HEK293 (cell line): Measurements from ENCODE around the gene JCHAIN.

Source experiments
- CTCF ChIA-PET: fragments of 350-600 bp; formaldehyde crosslinking; extraction: SDS; loops from one replicate; lab custom pipeline; 2021; ENCODE audit warnings: antibody characterized with exemption; lab: Yijun Ruan, JAX
- POLR2A ChIA-PET: fragments of 300-600 bp; formaldehyde crosslinking; extraction: SDS; loops from one replicate; lab custom pipeline; 2020; ENCODE audit warnings: antibody characterized with exemption, inconsistent platforms; lab: Yijun Ruan, JAX
- H3K27ac ChIP-seq: fragments of 200-500 bp; sonication (Bioruptor generic); 2 replicates; pipeline ENCODE4 v1.5.1; 2014; ENCODE audit warnings: low read depth, low read length, control low read depth, inconsistent platforms; ENCODE audit errors: extremely low read depth
- H3K36me3 ChIP-seq, 2 experiments: fragments of 200-500 bp in 1 of 2; sonication (Bioruptor generic) in 1 of 2; 1 replicate in 1 of 2; 2 replicates in 1 of 2; pipeline ENCODE4 v1.5.1; 2014 to 2017; ENCODE audit warnings: inconsistent platforms in 2 of 2, low read length in 2 of 2; ENCODE audit not compliant: control insufficient read depth in 2 of 2, insufficient read depth in 1 of 2
- H3K4me1 ChIP-seq: fragments of 200-500 bp; sonication (Bioruptor generic); 2 replicates; pipeline ENCODE4 v1.5.1; 2014; ENCODE audit warnings: mild to moderate bottlenecking, low read length, inconsistent platforms; ENCODE audit not compliant: control insufficient read depth, insufficient read depth
- H3K4me3 ChIP-seq: 2 replicates; pipeline ENCODE4 v1.5.1; 2011; ENCODE audit warnings: low read depth, mild to moderate bottlenecking, control low read depth, low read length, moderate library complexity
- H3K9me3 ChIP-seq: fragments of 200-500 bp; sonication (Bioruptor generic); 2 replicates; pipeline ENCODE4 v1.5.1; 2014; ENCODE audit warnings: low read depth, low read length, inconsistent platforms; ENCODE audit not compliant: control insufficient read depth, insufficient read depth
- HOXC10 ChIP-seq: sonication (generic); formaldehyde crosslinking; IDR thresholded peaks from 2 replicates; pipeline ENCODE4 v1.8.1; 2023; ENCODE audit warnings: mild to moderate bottlenecking, missing genetic modification reagents
- IKZF3 ChIP-seq: fragments of 450-650 bp; IDR thresholded peaks from 2 replicates; pipeline ENCODE4 v1.5.0; 2018; ENCODE audit warnings: missing biosample characterization, mild to moderate bottlenecking, missing genetic modification characterization, moderate library complexity
- KLF8 ChIP-seq: fragments of 450-650 bp; formaldehyde crosslinking; IDR thresholded peaks from 2 replicates; pipeline ENCODE4 v1.5.1; 2016; ENCODE audit warnings: missing biosample characterization, missing genetic modification characterization
- ZBTB11 ChIP-seq: fragments of 450-650 bp; formaldehyde crosslinking; conservative IDR thresholded peaks from 2 replicates; pipeline ENCODE4 v1.5.1; 2016; ENCODE audit warnings: low read depth, missing biosample characterization, missing genetic modification characterization
- ZBTB48 ChIP-seq: fragments of 450-650 bp; formaldehyde crosslinking; IDR thresholded peaks from 2 replicates; pipeline ENCODE4 v1.5.1; 2016; ENCODE audit warnings: missing biosample characterization, missing genetic modification characterization
- ZNF146 ChIP-seq: fragments of 450-650 bp; formaldehyde crosslinking; IDR thresholded peaks from 2 replicates; pipeline ENCODE4 v1.5.1; 2016; ENCODE audit warnings: missing biosample characterization, missing genetic modification characterization
- ZNF148 ChIP-seq: fragments of 450-650 bp; formaldehyde crosslinking; IDR thresholded peaks from 2 replicates; pipeline ENCODE4 v1.5.0; 2017; ENCODE audit warnings: missing biosample characterization, missing genetic modification characterization, borderline replicate concordance
- ZNF211 ChIP-seq: fragments of 450-650 bp; formaldehyde crosslinking; IDR thresholded peaks from 2 replicates; pipeline ENCODE4 v1.5.1; 2016; ENCODE audit warnings: low read depth, missing biosample characterization, missing genetic modification characterization
- ZNF221 ChIP-seq: fragments of 450-650 bp; formaldehyde crosslinking; IDR thresholded peaks from 2 replicates; pipeline ENCODE4 v1.5.1; 2017; ENCODE audit warnings: missing biosample characterization, missing genetic modification characterization, borderline replicate concordance
- ZNF239 ChIP-seq: fragments of 450-650 bp; formaldehyde crosslinking; IDR thresholded peaks from 2 replicates; pipeline ENCODE4 v1.5.1; 2016; ENCODE audit warnings: missing biosample characterization, missing genetic modification characterization
- ZNF280C ChIP-seq: fragments of 450-650 bp; formaldehyde crosslinking; IDR thresholded peaks from 2 replicates; pipeline ENCODE4 v1.5.1; 2016; ENCODE audit warnings: missing biosample characterization, missing genetic modification characterization
- ZNF341 ChIP-seq: fragments of 450-650 bp; formaldehyde crosslinking; IDR thresholded peaks from 2 replicates; pipeline ENCODE4; 2016; ENCODE audit warnings: low read depth, missing biosample characterization, missing genetic modification characterization
- ZNF510 ChIP-seq: fragments of 450-650 bp; formaldehyde crosslinking; IDR thresholded peaks from 2 replicates; pipeline ENCODE4 v1.5.1; 2018; ENCODE audit warnings: mild to moderate bottlenecking, missing genetic modification characterization, missing biosample characterization; ENCODE audit not compliant: insufficient replicate concordance
- ZNF514 ChIP-seq: fragments of 450-650 bp; formaldehyde crosslinking; IDR thresholded peaks from 2 replicates; pipeline ENCODE4 v1.5.1; 2016; ENCODE audit warnings: missing biosample characterization, missing genetic modification characterization
- ZNF555 ChIP-seq: fragments of 450-650 bp; formaldehyde crosslinking; conservative IDR thresholded peaks from 2 replicates; pipeline ENCODE4 v1.5.1; 2017; ENCODE audit warnings: missing biosample characterization, mild to moderate bottlenecking, missing genetic modification characterization, inconsistent platforms
- ZNF558 ChIP-seq: fragments of 450-650 bp; formaldehyde crosslinking; IDR thresholded peaks from 2 replicates; pipeline ENCODE4 v1.5.1; 2016; ENCODE audit warnings: missing biosample characterization, missing genetic modification characterization
- ZNF585B ChIP-seq: fragments of 450-650 bp; formaldehyde crosslinking; IDR thresholded peaks from 2 replicates; pipeline ENCODE4 v1.5.1; 2016; ENCODE audit warnings: missing biosample characterization, missing genetic modification characterization
- ZNF624 ChIP-seq: fragments of 450-650 bp; formaldehyde crosslinking; IDR thresholded peaks from 2 replicates; pipeline ENCODE4 v1.5.1; 2017; ENCODE audit warnings: missing biosample characterization, missing genetic modification characterization
- ZNF704 ChIP-seq: fragments of 450-650 bp; formaldehyde crosslinking; IDR thresholded peaks from 2 replicates; pipeline ENCODE4 v1.5.1; 2016; ENCODE audit warnings: missing biosample characterization, missing genetic modification characterization
- ZNF76 ChIP-seq: fragments of 450-650 bp; formaldehyde crosslinking; IDR thresholded peaks from 2 replicates; pipeline ENCODE4; 2016; ENCODE audit warnings: low read depth, missing biosample characterization, missing genetic modification characterization, borderline replicate concordance
- TF ChIP-seq, protein P1 (sequence below): fragments of 450-650 bp; formaldehyde crosslinking; IDR thresholded peaks from 2 replicates; pipeline ENCODE4 v1.5.1; 2017; ENCODE audit warnings: missing biosample characterization, missing genetic modification characterization
- TF ChIP-seq, protein P2 (sequence below): fragments of 450-650 bp; formaldehyde crosslinking; IDR thresholded peaks from 2 replicates; pipeline ENCODE4 v1.5.1; 2016; ENCODE audit warnings: missing biosample characterization, missing genetic modification characterization

The JCHAIN gene

GRCh38 chr4:70627620-70628019 is 38.7 kb downstream of the JCHAIN start:
- no peaks in the 10 kb centered on the region for H3K4me1 ChIP-seq
- H3K9me3 ChIP-seq: no peaks in the 10 kb centered on the region
- H3K4me3 ChIP-seq: no peak overlapping the region
- no peak overlapping the region for H3K27ac ChIP-seq
- TF ChIP-seq ZNF624 (tag by site-specific recombination) (no peak), ZNF211 (tag by site-specific recombination) (no peak), ZNF76 (no peak), ZNF585B (tag by site-specific recombination) (no peak), ZNF280C (tag by site-specific recombination) (no peak), IKZF3 (no peak), ZNF555 (tag by site-specific recombination) (no peak), ZNF514 (tag by site-specific recombination) (no peak), ZNF704 (no peak), ZNF239 (no peak), ZNF146 (tag by site-specific recombination) (no peak), ZNF148 (tag by site-specific recombination) (no peak), ZNF341 (tag by site-specific recombination) (no peak), ZNF510 (no peak)
- TF ChIP-seq, protein P1, sequence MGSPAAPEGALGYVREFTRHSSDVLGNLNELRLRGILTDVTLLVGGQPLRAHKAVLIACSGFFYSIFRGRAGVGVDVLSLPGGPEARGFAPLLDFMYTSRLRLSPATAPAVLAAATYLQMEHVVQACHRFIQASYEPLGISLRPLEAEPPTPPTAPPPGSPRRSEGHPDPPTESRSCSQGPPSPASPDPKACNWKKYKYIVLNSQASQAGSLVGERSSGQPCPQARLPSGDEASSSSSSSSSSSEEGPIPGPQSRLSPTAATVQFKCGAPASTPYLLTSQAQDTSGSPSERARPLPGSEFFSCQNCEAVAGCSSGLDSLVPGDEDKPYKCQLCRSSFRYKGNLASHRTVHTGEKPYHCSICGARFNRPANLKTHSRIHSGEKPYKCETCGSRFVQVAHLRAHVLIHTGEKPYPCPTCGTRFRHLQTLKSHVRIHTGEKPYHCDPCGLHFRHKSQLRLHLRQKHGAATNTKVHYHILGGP: no peak
- TF ChIP-seq, protein P2, sequence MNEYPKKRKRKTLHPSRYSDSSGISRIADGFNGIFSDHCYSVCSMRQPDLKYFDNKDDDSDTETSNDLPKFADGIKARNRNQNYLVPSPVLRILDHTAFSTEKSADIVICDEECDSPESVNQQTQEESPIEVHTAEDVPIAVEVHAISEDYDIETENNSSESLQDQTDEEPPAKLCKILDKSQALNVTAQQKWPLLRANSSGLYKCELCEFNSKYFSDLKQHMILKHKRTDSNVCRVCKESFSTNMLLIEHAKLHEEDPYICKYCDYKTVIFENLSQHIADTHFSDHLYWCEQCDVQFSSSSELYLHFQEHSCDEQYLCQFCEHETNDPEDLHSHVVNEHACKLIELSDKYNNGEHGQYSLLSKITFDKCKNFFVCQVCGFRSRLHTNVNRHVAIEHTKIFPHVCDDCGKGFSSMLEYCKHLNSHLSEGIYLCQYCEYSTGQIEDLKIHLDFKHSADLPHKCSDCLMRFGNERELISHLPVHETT: no peak
- CTCF ChIA-PET: no interaction called here
- no peaks in the 10 kb centered on the region for H3K36me3 ChIP-seq
- POLR2A ChIA-PET: no interaction called here

GRCh38 chr4:70624226-70624793 is 42.0 kb downstream of the JCHAIN start:
- Histone ChIP-seq H3K4me3 (no peak overlapping the region), H3K27ac (no peak overlapping the region), H3K36me3 (no peaks in the 10 kb centered on the region), H3K4me1 (no peaks in the 10 kb centered on the region), H3K9me3 (no peaks in the 10 kb centered on the region)
- CTCF ChIA-PET: interaction anchor here (0.7 kb wide), 1 partner anchor 22 kb away, joined by 5 read pairs; no protein-coding TSS in a partner anchor
- POLR2A ChIA-PET: no interaction called here
- TF ChIP-seq, protein P2: no peak
- no peak for TF ChIP-seq ZBTB11 (tag by site-specific recombination)
- TF ChIP-seq ZBTB48 (tag by site-specific recombination): no peak
- no peak for TF ChIP-seq ZNF558 (tag by site-specific recombination)
- no peak for TF ChIP-seq KLF8
- no peak for TF ChIP-seq ZNF221 (tag by site-specific recombination)
- no peak for TF ChIP-seq HOXC10 (CRISPR knock-in tag)
